H9 (cell line): ENCODE measurements around the gene VPS16. TPM values are rescaled to one million over a fixed set of nuclear protein-coding genes. Genes with fewer than 3 reads are reported as not detected.

Experiments used
- DNase-seq: peaks from one replicate; pipeline ENCODE4 v3.0.0-alpha.2; 2017
- H2AFZ ChIP-seq: one replicate; pipeline ENCODE4 v1.6.1; 2013; ENCODE audit warnings: mild to moderate bottlenecking, low read length, control low read depth, moderate library complexity
- H2AK5ac ChIP-seq: 2 replicates; pipeline ENCODE4 v1.6.1; 2013; ENCODE audit warnings: low read length, control low read depth, mixed read lengths; ENCODE audit not compliant: insufficient read length
- H2BK120ac ChIP-seq: one replicate; pipeline ENCODE4 v1.6.1; 2013; ENCODE audit warnings: low read depth, mild to moderate bottlenecking, low read length, control low read depth, inconsistent platforms; ENCODE audit not compliant: poor library complexity, severe bottlenecking
- H2BK12ac ChIP-seq: 2 replicates; pipeline ENCODE4 v1.6.1; 2013; ENCODE audit warnings: low read length, control low read depth, mixed read lengths, low read depth; ENCODE audit not compliant: insufficient read length
- H2BK15ac ChIP-seq: 2 replicates; pipeline ENCODE4 v1.6.1; 2013; ENCODE audit warnings: low read depth, low read length, control low read depth
- H2BK20ac ChIP-seq: one replicate; pipeline ENCODE4 v1.6.1; 2013; ENCODE audit warnings: low read depth, mild to moderate bottlenecking, low read length, control low read depth, inconsistent platforms; ENCODE audit not compliant: poor library complexity, severe bottlenecking
- H2BK5ac ChIP-seq: 2 replicates; pipeline ENCODE4 v1.6.1; 2013; ENCODE audit warnings: low read length, control low read depth, mixed read lengths; ENCODE audit not compliant: insufficient read length
- H3K14ac ChIP-seq: 2 replicates; pipeline ENCODE4 v1.6.1; 2013; ENCODE audit warnings: low read length, control low read depth; ENCODE audit not compliant: insufficient read depth
- H3K18ac ChIP-seq: 2 replicates; pipeline ENCODE4 v1.6.1; 2013; ENCODE audit warnings: low read depth, mild to moderate bottlenecking, mixed read lengths, low read length, control low read depth; ENCODE audit not compliant: insufficient read length
- H3K23ac ChIP-seq: 2 replicates; pipeline ENCODE4 v1.6.1; 2013; ENCODE audit warnings: low read length, control low read depth, mixed read lengths, low read depth; ENCODE audit not compliant: insufficient read length
- H3K23me2 ChIP-seq: 2 replicates; pipeline ENCODE4 v1.6.1; 2013; ENCODE audit warnings: low read depth, mild to moderate bottlenecking, mixed read lengths, low read length, control low read depth; ENCODE audit not compliant: insufficient read length, poor library complexity, severe bottlenecking
- H3K27ac ChIP-seq: 2 replicates; pipeline ENCODE4 v1.5.1; 2013; ENCODE audit warnings: low read length, control low read depth, mixed read lengths, low read depth; ENCODE audit not compliant: insufficient read length
- H3K27me3 ChIP-seq: 2 replicates; pipeline ENCODE4 v1.6.1; 2013; ENCODE audit warnings: low read length, control low read depth, inconsistent platforms; ENCODE audit not compliant: insufficient read depth
- H3K4ac ChIP-seq: 2 replicates; pipeline ENCODE4 v1.6.1; 2013; ENCODE audit warnings: low read depth, mild to moderate bottlenecking, control low read depth, inconsistent platforms, low read length, moderate library complexity
- H3K4me1 ChIP-seq: 2 replicates; pipeline ENCODE4 v1.6.1; 2013; ENCODE audit warnings: low read length, control low read depth, inconsistent platforms; ENCODE audit not compliant: insufficient read depth
- H3K4me2 ChIP-seq: 2 replicates; pipeline ENCODE4 v1.6.1; 2013; ENCODE audit warnings: low read length, control low read depth, mixed read lengths; ENCODE audit not compliant: insufficient read length, insufficient read depth
- H3K56ac ChIP-seq: 2 replicates; pipeline ENCODE4 v1.6.1; 2013; ENCODE audit warnings: low read depth, mild to moderate bottlenecking, mixed read lengths, low read length, control low read depth; ENCODE audit not compliant: insufficient read length
- H3K79me1 ChIP-seq: 2 replicates; pipeline ENCODE4 v1.6.1; 2013; ENCODE audit warnings: low read depth, mild to moderate bottlenecking, moderate library complexity, low read length, control low read depth, inconsistent platforms; ENCODE audit not compliant: insufficient read depth, poor library complexity, severe bottlenecking
- H3K79me2 ChIP-seq: 2 replicates; pipeline ENCODE4 v1.6.1; 2013; ENCODE audit warnings: low read length, control low read depth, inconsistent platforms; ENCODE audit not compliant: insufficient read depth
- H3K9ac ChIP-seq: 2 replicates; pipeline ENCODE4 v1.6.1; 2013; ENCODE audit warnings: low read length, control low read depth, mixed read lengths; ENCODE audit not compliant: insufficient read length; ENCODE audit errors: extremely low read depth
- H3K9me3 ChIP-seq: one replicate; pipeline ENCODE4 v1.6.1; 2013; ENCODE audit warnings: low read depth, low read length, inconsistent platforms; ENCODE audit not compliant: control insufficient read depth
- H3T11ph ChIP-seq: one replicate; pipeline ENCODE4 v1.6.1; 2013; ENCODE audit warnings: mild to moderate bottlenecking, low read length, control low read depth, inconsistent platforms
- H4K20me1 ChIP-seq: one replicate; pipeline ENCODE4 v1.6.1; 2013; ENCODE audit not compliant: control insufficient read depth, insufficient read length, insufficient read depth
- H4K5ac ChIP-seq: 2 replicates; pipeline ENCODE4 v1.6.1; 2013; ENCODE audit warnings: low read depth, mild to moderate bottlenecking, mixed read lengths, low read length, control low read depth; ENCODE audit not compliant: insufficient read length
- H4K8ac ChIP-seq: replicated peaks from 2 replicates; pipeline ENCODE4 v1.6.1; 2013; ENCODE audit warnings: low read length, control low read depth, mixed read lengths, low read depth; ENCODE audit not compliant: insufficient read length
- H4K91ac ChIP-seq: 2 replicates; pipeline ENCODE4 v1.6.1; 2013; ENCODE audit warnings: low read depth, mild to moderate bottlenecking, moderate library complexity, mixed read lengths, low read length, control low read depth; ENCODE audit not compliant: insufficient read length
- H3K27ac Mint-ChIP-seq, 3 experiments: 2 replicates in 2 of 3; 3 replicates in 1 of 3; pipeline ENCODE4 v1.8.0; 2020 to 2021; ENCODE audit warnings: mixed read lengths in 3 of 3, mild to moderate bottlenecking in 1 of 3, moderate library complexity in 1 of 3
- H3K27me3 Mint-ChIP-seq: 2 replicates; pipeline ENCODE4 v1.8.0; 2021; ENCODE audit warnings: low read depth, mild to moderate bottlenecking, moderate library complexity, mixed read lengths
- H3K36me3 Mint-ChIP-seq, 3 experiments: 2 replicates in 2 of 3; 3 replicates in 1 of 3; pipeline ENCODE4 v1.8.0; 2020 to 2021; ENCODE audit warnings: low read depth in 3 of 3, mixed read lengths in 3 of 3; ENCODE audit not compliant: insufficient read depth in 1 of 3
- H3K4me1 Mint-ChIP-seq, 2 experiments: 2 replicates each; pipeline ENCODE4 v1.8.0; 2020; ENCODE audit warnings: mixed read lengths in 2 of 2
- H3K4me3 Mint-ChIP-seq, 2 experiments: 2 replicates in 1 of 2; 3 replicates in 1 of 2; pipeline ENCODE4 v1.8.0; 2020 to 2021; ENCODE audit warnings: mild to moderate bottlenecking in 2 of 2, mixed read lengths in 2 of 2, moderate library complexity in 1 of 2
- H3K9me3 Mint-ChIP-seq, 2 experiments: 2 replicates in 1 of 2; 3 replicates in 1 of 2; pipeline ENCODE4 v1.8.0; 2020; ENCODE audit warnings: mild to moderate bottlenecking in 2 of 2, mixed read lengths in 2 of 2, moderate library complexity in 1 of 2
- WGBS: extraction: QIAGEN DNeasy Blood & Tissue Kit; methylation state at CpG from one replicate; pipeline ENCODE4 v1.1.7; 2013; ENCODE audit warnings: missing lambda C conversion rate, low lambda C conversion rate, mixed read lengths; ENCODE audit not compliant: insufficient read length; ENCODE audit errors: extremely low coverage; 5-methylcytosine and 5-hydroxymethylcytosine counted together
- total RNA-seq: library from RNA; stranded (reverse); gene quantifications from 2 replicates; pipeline ENCODE4 v1.2.1, GENCODE V29; 2021
- TF ChIP-seq, protein P1 (sequence below): fragments of 200-600 bp; sonication (generic); conservative IDR thresholded peaks from 3 replicates; pipeline ENCODE4 v1.8.0; 2021; ENCODE audit warnings: antibody characterized with exemption, mild to moderate bottlenecking

VPS16 gene
- total RNA-seq, 1 experiment from 2014 or later = 32.1 TPM

DNA sequence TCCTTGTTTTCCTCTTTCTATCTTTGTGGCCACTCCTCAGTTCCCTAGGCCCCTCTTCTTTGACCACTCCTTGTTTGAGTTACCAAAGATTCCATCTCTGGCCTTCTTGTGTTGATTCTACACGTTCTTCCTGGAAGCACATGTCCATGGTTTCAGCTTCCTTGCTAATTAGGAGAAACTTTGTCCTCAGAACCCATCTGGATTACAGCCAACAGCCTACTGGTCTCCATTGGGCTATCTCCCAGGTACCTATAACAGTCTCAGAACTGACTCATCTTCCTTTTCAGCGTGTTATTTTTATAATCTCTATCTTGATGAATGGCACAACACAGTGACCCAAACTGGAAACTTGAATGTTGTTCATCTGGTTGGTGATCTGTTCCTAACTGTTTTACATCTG, 50.2 kb downstream of the VPS16 start:
- no peaks in the 10 kb centered on the region for H3K23me2 ChIP-seq
- H2AFZ ChIP-seq = no peak overlapping the region
- no peaks in the 10 kb centered on the region for H4K20me1 ChIP-seq
- H2BK5ac ChIP-seq = no peak overlapping the region
- TF ChIP-seq, protein P1, sequence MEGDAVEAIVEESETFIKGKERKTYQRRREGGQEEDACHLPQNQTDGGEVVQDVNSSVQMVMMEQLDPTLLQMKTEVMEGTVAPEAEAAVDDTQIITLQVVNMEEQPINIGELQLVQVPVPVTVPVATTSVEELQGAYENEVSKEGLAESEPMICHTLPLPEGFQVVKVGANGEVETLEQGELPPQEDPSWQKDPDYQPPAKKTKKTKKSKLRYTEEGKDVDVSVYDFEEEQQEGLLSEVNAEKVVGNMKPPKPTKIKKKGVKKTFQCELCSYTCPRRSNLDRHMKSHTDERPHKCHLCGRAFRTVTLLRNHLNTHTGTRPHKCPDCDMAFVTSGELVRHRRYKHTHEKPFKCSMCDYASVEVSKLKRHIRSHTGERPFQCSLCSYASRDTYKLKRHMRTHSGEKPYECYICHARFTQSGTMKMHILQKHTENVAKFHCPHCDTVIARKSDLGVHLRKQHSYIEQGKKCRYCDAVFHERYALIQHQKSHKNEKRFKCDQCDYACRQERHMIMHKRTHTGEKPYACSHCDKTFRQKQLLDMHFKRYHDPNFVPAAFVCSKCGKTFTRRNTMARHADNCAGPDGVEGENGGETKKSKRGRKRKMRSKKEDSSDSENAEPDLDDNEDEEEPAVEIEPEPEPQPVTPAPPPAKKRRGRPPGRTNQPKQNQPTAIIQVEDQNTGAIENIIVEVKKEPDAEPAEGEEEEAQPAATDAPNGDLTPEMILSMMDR = no peak
- no peak overlapping the region for H4K5ac ChIP-seq
- Mint-ChIP-seq H3K4me3 (no peak overlapping the region), H3K4me1 (no peaks in the 10 kb centered on the region), H3K27me3 (no peaks in the 10 kb centered on the region), H3K9me3 (peaks cover 0 to 2% of the 10 kb centered on the region in 2 experiments; a peak in 1 of 5 replicates), H3K27ac (no peak overlapping the region; a peak in 1 of 7 replicates), H3K36me3 (peaks cover 0 to 6% (median 3%) of the 10 kb centered on the region in 3 experiments; a peak in 4 of 7 replicates)
- peak overlapping the region; percentile 36 for H3T11ph ChIP-seq
- DNase-seq = no peak
- no peak overlapping the region for H2BK20ac ChIP-seq
- no peak overlapping the region for H3K4me2 ChIP-seq
- no peak overlapping the region for H3K27ac ChIP-seq
- H4K91ac ChIP-seq = no peak overlapping the region
- no peak overlapping the region for H3K23ac ChIP-seq
- no peak overlapping the region for H2BK12ac ChIP-seq
- H2BK120ac ChIP-seq = no peak overlapping the region
- H3K14ac ChIP-seq = no peak overlapping the region
- H3K79me1 ChIP-seq = peaks cover 12% of the 10 kb centered on the region
- H4K8ac ChIP-seq = no peak overlapping the region
- no peak overlapping the region for H2AK5ac ChIP-seq
- H3K4me1 ChIP-seq = no peaks in the 10 kb centered on the region
- no peak overlapping the region for H2BK15ac ChIP-seq
- H3K9me3 ChIP-seq = no peaks in the 10 kb centered on the region
- no peak overlapping the region for H3K56ac ChIP-seq
- peaks cover 20% of the 10 kb centered on the region for H3K79me2 ChIP-seq
- H3K4ac ChIP-seq = no peak overlapping the region
- H3K27me3 ChIP-seq = no peaks in the 10 kb centered on the region
- no peak overlapping the region for H3K9ac ChIP-seq
- H3K18ac ChIP-seq = no peak overlapping the region
- no CpG with 5 or more reads among the region's 2 CpGs for WGBS
